22Rv1 (cell line): ENCODE measurements around the gene MSH2.

Experiments used
- CTCF ChIP-seq: fragments of 450-650 bp; IDR thresholded peaks from 2 replicates; pipeline ENCODE4 v1.5.1; 2017; ENCODE audit warnings: mild to moderate bottlenecking
- ZFX ChIP-seq: fragments of 450-650 bp; IDR thresholded peaks from 2 replicates; pipeline ENCODE4 v1.6.1; 2017; ENCODE audit warnings: antibody characterized with exemption, borderline replicate concordance

- no peak for TF ChIP-seq CTCF
- no peak for TF ChIP-seq ZFX
Measured at GRCh38 chr2:47528874-47529273, 125.9 kb downstream of the MSH2 start.
